Measurements from ENCODE around the gene TSHR.

- TF ChIP-seq, protein P1, sequence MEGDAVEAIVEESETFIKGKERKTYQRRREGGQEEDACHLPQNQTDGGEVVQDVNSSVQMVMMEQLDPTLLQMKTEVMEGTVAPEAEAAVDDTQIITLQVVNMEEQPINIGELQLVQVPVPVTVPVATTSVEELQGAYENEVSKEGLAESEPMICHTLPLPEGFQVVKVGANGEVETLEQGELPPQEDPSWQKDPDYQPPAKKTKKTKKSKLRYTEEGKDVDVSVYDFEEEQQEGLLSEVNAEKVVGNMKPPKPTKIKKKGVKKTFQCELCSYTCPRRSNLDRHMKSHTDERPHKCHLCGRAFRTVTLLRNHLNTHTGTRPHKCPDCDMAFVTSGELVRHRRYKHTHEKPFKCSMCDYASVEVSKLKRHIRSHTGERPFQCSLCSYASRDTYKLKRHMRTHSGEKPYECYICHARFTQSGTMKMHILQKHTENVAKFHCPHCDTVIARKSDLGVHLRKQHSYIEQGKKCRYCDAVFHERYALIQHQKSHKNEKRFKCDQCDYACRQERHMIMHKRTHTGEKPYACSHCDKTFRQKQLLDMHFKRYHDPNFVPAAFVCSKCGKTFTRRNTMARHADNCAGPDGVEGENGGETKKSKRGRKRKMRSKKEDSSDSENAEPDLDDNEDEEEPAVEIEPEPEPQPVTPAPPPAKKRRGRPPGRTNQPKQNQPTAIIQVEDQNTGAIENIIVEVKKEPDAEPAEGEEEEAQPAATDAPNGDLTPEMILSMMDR (conservative IDR thresholded peaks at IDR 0.05; ENCODE audit: low read length): no peak
- TF ChIP-seq EZH2phosphoT487 (IDR thresholded peaks at IDR 0.05; ENCODE audit: borderline replicate concordance, low read depth, low read length): no peak
Observed at GRCh38 chr14:80958226-80958625, 2.8 kb downstream of the TSHR start.

Data from OCI-LY7 (cell line).